GM18951 (cell line): Measurements from ENCODE around the gene PDE4D.

Experiments
- POLR2A ChIP-seq: IDR thresholded peaks from 4 replicates; pipeline ENCODE4 v1.6.1; 2011; ENCODE audit warnings: mild to moderate bottlenecking; ENCODE audit not compliant: insufficient read length, insufficient read depth; ENCODE audit errors: extremely low read depth
- in situ Hi-C: fragments of 300-500 bp; cut with MboI; formaldehyde crosslinking; loops from one replicate; pipeline ENCODE4 v1.12.0; 2022; ENCODE audit warnings: low sequenced_read_pairs, mixed read lengths, inconsistent platforms; ENCODE audit not compliant: unreplicated experiment

Gene PDE4D

GRCh38 chr5:59253625-59254024 is 639.9 kb downstream of the PDE4D start:
- no peak for TF ChIP-seq POLR2A
- in situ Hi-C loops = no loop called here

- in situ Hi-C loops = no loop called here
- no peak for TF ChIP-seq POLR2A
These were observed 641.9 kb downstream of the PDE4D start for GRCh38 chr5:59251627-59252026.

- TF ChIP-seq POLR2A = no peak
- in situ Hi-C loops = no loop called here
These were observed 643.8 kb downstream of the PDE4D start for GRCh38 chr5:59249726-59250125.

GRCh38 chr5:59249160-59249559 is 644.4 kb downstream of the PDE4D start:
- no peak for TF ChIP-seq POLR2A
- in situ Hi-C loops = no loop called here

- in situ Hi-C loops = no loop called here
- no peak for TF ChIP-seq POLR2A
These were observed 646.6 kb downstream of the PDE4D start for GRCh38 chr5:59246882-59247281.

GRCh38 chr5:59246145-59246869 is 647.2 kb downstream of the PDE4D start:
- TF ChIP-seq POLR2A = no peak
- in situ Hi-C loops = no loop called here

- TF ChIP-seq POLR2A = no peak
- in situ Hi-C loops = no loop called here
These were observed 648.3 kb downstream of the PDE4D start for GRCh38 chr5:59245198-59245597.

- in situ Hi-C loops = no loop called here
- no peak for TF ChIP-seq POLR2A
These were observed 652.0 kb downstream of the PDE4D start for GRCh38 chr5:59241552-59241951.

- in situ Hi-C loops = no loop called here
- TF ChIP-seq POLR2A = no peak
These were observed 652.4 kb downstream of the PDE4D start for GRCh38 chr5:59241119-59241518.

- in situ Hi-C loops = no loop called here
- no peak for TF ChIP-seq POLR2A
These were observed 655.2 kb downstream of the PDE4D start for GRCh38 chr5:59238126-59238902.

GRCh38 chr5:59236986-59237385 is 656.5 kb downstream of the PDE4D start:
- no peak for TF ChIP-seq POLR2A
- in situ Hi-C loops = no loop called here

- in situ Hi-C loops = no loop called here
- TF ChIP-seq POLR2A = no peak
These were observed 657.1 kb downstream of the PDE4D start for GRCh38 chr5:59236448-59236847.

GRCh38 chr5:59234236-59234635 is 659.3 kb downstream of the PDE4D start:
- in situ Hi-C loops = no loop called here
- TF ChIP-seq POLR2A = no peak

GRCh38 chr5:59231221-59231931 is 662.1 kb downstream of the PDE4D start:
- TF ChIP-seq POLR2A = no peak
- in situ Hi-C loops = no loop called here
